Measurements from ENCODE around the gene FOXP1. TPM values are rescaled to one million over a fixed set of nuclear protein-coding genes. Genes with fewer than 3 reads are reported as not detected.

Gene FOXP1
- total and polyA plus RNA-seq, 2 of the 13 experiments (the other 11 are each of a cell fraction or from before 2014, with no cell fraction given) = 40.4 to 59.0 TPM

DNA sequence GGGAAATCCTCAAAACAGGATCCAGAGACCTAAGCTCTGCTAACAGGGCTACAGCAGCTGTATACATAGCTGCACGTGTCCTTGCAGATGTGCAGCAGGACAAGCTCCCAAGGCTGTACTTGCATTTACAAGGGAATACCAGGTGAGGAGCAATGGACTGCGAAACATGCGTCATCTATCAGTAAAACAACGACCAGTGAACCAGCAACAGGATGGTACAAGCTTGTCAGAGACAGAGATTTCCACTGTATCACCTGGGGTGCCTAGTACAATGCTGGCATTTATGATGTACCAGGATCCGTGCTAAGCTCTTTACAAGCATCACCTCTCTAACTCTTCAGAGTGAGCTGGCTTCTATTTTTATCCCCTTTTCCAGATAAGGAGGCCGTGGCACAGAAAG is 227.3 kb downstream of the FOXP1 start:
- CTCF ChIA-PET (ENCODE audit: low intra/inter-chr PET ratio, low total read pairs) = no interaction called here
- Histone ChIP-seq H3K4me2 (ENCODE audit: low read depth, low read length) (no peak overlapping the region), H3K9ac (ENCODE audit: insufficient read depth, low read depth, low read length) (no peak overlapping the region), H3K9me3 (ENCODE audit: low read length) (no peaks in the 10 kb centered on the region), H3K27me3 (ENCODE audit: control insufficient read depth in 1 of 2, insufficient read depth in 2 of 2, low read length in 2 of 2) (no peaks in the 10 kb centered on the region), H3K4me3 (replicated peaks in 1 of 3; ENCODE audit: insufficient read depth in 1 of 3, low read depth in 2 of 3, low read length in 3 of 3) (no peak overlapping the region), H2AFZ (ENCODE audit: low read length) (no peak overlapping the region), H3K4me1 (ENCODE audit: insufficient read depth, low read length) (peaks cover 8% of the 10 kb centered on the region; the same call in 1 of the 2 replicates), H3K36me3 (replicated peaks in 1 of 2; ENCODE audit: control insufficient read depth in 1 of 2, insufficient read depth in 2 of 2, low read length in 2 of 2) (peaks cover 0 to 24% of the 10 kb centered on the region in 2 experiments; a peak in 3 of 5 replicates), H3K27ac (ENCODE audit: extremely low read length, insufficient read depth, low read length) (no peak overlapping the region), H3K79me2 (ENCODE audit: insufficient read depth, low read length) (no peaks in the 10 kb centered on the region), H4K20me1 (ENCODE audit: insufficient read depth, low read length) (no peaks in the 10 kb centered on the region)
- BruUV-seq (replicated peaks) = no TSS peak
- in situ Hi-C loops (cut with HindIII; ENCODE audit: extremely low pct_ligation_motif_present, low pct_unique_long_range_greater_than_20kb) = no loop called here
- FAIRE-seq (no peak), DNase-seq (ENCODE audit: low spot score) (no peak), ATAC-seq (no peak)
- WGBS (ENCODE audit: low lambda C conversion rate) = 96% methylated on average over 6 of the region's 6 CpGs
- POLR2A ChIA-PET = no interaction called here
- intact Hi-C loops (cut with micrococcal nuclease; ENCODE audit: unreplicated experiment) = no loop called here
- TF ChIP-seq ELF1 (CRISPR knock-in tag; IDR thresholded peaks at IDR 0.05) = no peak
- TF ChIP-seq, protein P1, sequence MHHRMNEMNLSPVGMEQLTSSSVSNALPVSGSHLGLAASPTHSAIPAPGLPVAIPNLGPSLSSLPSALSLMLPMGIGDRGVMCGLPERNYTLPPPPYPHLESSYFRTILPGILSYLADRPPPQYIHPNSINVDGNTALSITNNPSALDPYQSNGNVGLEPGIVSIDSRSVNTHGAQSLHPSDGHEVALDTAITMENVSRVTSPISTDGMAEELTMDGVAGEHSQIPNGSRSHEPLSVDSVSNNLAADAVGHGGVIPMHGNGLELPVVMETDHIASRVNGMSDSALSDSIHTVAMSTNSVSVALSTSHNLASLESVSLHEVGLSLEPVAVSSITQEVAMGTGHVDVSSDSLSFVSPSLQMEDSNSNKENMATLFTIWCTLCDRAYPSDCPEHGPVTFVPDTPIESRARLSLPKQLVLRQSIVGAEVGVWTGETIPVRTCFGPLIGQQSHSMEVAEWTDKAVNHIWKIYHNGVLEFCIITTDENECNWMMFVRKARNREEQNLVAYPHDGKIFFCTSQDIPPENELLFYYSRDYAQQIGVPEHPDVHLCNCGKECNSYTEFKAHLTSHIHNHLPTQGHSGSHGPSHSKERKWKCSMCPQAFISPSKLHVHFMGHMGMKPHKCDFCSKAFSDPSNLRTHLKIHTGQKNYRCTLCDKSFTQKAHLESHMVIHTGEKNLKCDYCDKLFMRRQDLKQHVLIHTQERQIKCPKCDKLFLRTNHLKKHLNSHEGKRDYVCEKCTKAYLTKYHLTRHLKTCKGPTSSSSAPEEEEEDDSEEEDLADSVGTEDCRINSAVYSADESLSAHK (CRISPR knock-in tag; IDR thresholded peaks at IDR 0.05; ENCODE audit: borderline replicate concordance) = no peak

DNA sequence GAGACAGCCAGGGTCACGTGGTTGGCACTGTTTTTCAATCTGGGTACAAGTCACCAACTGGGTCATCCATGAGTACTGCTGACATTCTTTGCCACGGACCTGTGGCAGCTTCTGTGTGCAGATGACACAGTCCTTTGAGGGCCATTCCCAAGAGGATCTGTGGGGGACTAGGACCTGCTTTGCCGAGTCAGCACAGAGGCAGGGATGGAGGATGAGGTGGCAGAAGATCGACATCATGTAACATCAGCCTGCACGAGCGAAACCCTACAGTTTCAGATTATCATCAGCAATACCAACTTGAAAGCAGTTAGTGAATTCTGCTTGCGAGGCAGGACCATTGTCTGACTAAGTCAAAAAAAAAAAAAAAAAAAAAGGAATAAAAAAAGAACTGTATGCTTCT is 227.7 kb downstream of the FOXP1 start:
- in situ Hi-C loops (cut with HindIII; ENCODE audit: extremely low pct_ligation_motif_present, low pct_unique_long_range_greater_than_20kb) = no loop called here
- intact Hi-C loops (cut with micrococcal nuclease; ENCODE audit: unreplicated experiment) = no loop called here
- peak; percentile 54 to 78; a peak in 3 of 4 replicates for TF ChIP-seq MAFK (conservative IDR thresholded peaks at IDR 0.05 in 1 of 2, IDR thresholded peaks at IDR 0.05 in 1 of 2; ENCODE audit: low read length in 2 of 2)
- no peak for TF ChIP-seq ZNF121 (CRISPR knock-in tag; IDR thresholded peaks at IDR 0.05)
- peak; percentile 65 for TF ChIP-seq MAFF (IDR thresholded peaks at IDR 0.05; ENCODE audit: low read depth, low read length)
- POLR2A ChIA-PET = no interaction called here
- DNase-seq (ENCODE audit: low spot score) (no peak), ATAC-seq (no peak), FAIRE-seq (no peak)
- H3K4me2 ChIP-seq (ENCODE audit: low read depth, low read length) = no peak overlapping the region
- no peak overlapping the region for H2AFZ ChIP-seq (ENCODE audit: low read length)
- H3K4me1 ChIP-seq (ENCODE audit: insufficient read depth, low read length) = peaks cover 11% of the 10 kb centered on the region; the same call in 1 of the 2 replicates
- BruUV-seq (replicated peaks) = no TSS peak
- H3K4me3 ChIP-seq (replicated peaks in 1 of 3; ENCODE audit: insufficient read depth in 1 of 3, low read depth in 2 of 3, low read length in 3 of 3) = no peak overlapping the region
- H3K79me2 ChIP-seq (ENCODE audit: insufficient read depth, low read length) = no peaks in the 10 kb centered on the region
- H3K9me3 ChIP-seq (ENCODE audit: low read length) = no peaks in the 10 kb centered on the region
- WGBS (ENCODE audit: low lambda C conversion rate) = 96% methylated on average over 7 of the region's 7 CpGs
- H3K27ac ChIP-seq (ENCODE audit: extremely low read length, insufficient read depth, low read length) = no peak overlapping the region
- no peaks in the 10 kb centered on the region for H4K20me1 ChIP-seq (ENCODE audit: insufficient read depth, low read length)
- no peaks in the 10 kb centered on the region for H3K27me3 ChIP-seq (ENCODE audit: control insufficient read depth in 1 of 2, insufficient read depth in 2 of 2, low read length in 2 of 2)
- H3K9ac ChIP-seq (ENCODE audit: insufficient read depth, low read depth, low read length) = no peak overlapping the region
- CTCF ChIA-PET (ENCODE audit: low intra/inter-chr PET ratio, low total read pairs) = no interaction called here
- H3K36me3 ChIP-seq (replicated peaks in 1 of 2; ENCODE audit: control insufficient read depth in 1 of 2, insufficient read depth in 2 of 2, low read length in 2 of 2) = peaks cover 0 to 24% of the 10 kb centered on the region in 2 experiments; a peak in 3 of 5 replicates
